HEK293 (cell line): Measurements from ENCODE around the gene PKHD1.

Experiments
- CTCF ChIA-PET: fragments of 350-600 bp; formaldehyde crosslinking; extraction: SDS; loops from one replicate; lab custom pipeline; 2021; ENCODE audit warnings: antibody characterized with exemption; lab: Yijun Ruan, JAX
- POLR2A ChIA-PET: fragments of 300-600 bp; formaldehyde crosslinking; extraction: SDS; loops from one replicate; lab custom pipeline; 2020; ENCODE audit warnings: antibody characterized with exemption, inconsistent platforms; lab: Yijun Ruan, JAX
- H3K27ac ChIP-seq: fragments of 200-500 bp; sonication (Bioruptor generic); 2 replicates; pipeline ENCODE4 v1.5.1; 2014; ENCODE audit warnings: low read depth, low read length, control low read depth, inconsistent platforms; ENCODE audit errors: extremely low read depth
- H3K36me3 ChIP-seq, 2 experiments: fragments of 200-500 bp in 1 of 2; sonication (Bioruptor generic) in 1 of 2; 1 replicate in 1 of 2; 2 replicates in 1 of 2; pipeline ENCODE4 v1.5.1; 2014 to 2017; ENCODE audit warnings: inconsistent platforms in 2 of 2, low read length in 2 of 2; ENCODE audit not compliant: control insufficient read depth in 2 of 2, insufficient read depth in 1 of 2
- H3K4me1 ChIP-seq: fragments of 200-500 bp; sonication (Bioruptor generic); 2 replicates; pipeline ENCODE4 v1.5.1; 2014; ENCODE audit warnings: mild to moderate bottlenecking, low read length, inconsistent platforms; ENCODE audit not compliant: control insufficient read depth, insufficient read depth
- H3K4me3 ChIP-seq: 2 replicates; pipeline ENCODE4 v1.5.1; 2011; ENCODE audit warnings: low read depth, mild to moderate bottlenecking, control low read depth, low read length, moderate library complexity
- H3K9me3 ChIP-seq: fragments of 200-500 bp; sonication (Bioruptor generic); 2 replicates; pipeline ENCODE4 v1.5.1; 2014; ENCODE audit warnings: low read depth, low read length, inconsistent platforms; ENCODE audit not compliant: control insufficient read depth, insufficient read depth
- ATF2 ChIP-seq: fragments of 450-650 bp; formaldehyde crosslinking; IDR thresholded peaks from 2 replicates; pipeline ENCODE4 v1.5.1; 2016; ENCODE audit warnings: missing biosample characterization, missing genetic modification characterization, low read depth
- INSM2 ChIP-seq: fragments of 450-650 bp; formaldehyde crosslinking; IDR thresholded peaks from 2 replicates; pipeline ENCODE4 v1.5.1; 2016; ENCODE audit warnings: missing biosample characterization, missing genetic modification characterization
- PATZ1 ChIP-seq: fragments of 450-650 bp; formaldehyde crosslinking; IDR thresholded peaks from 2 replicates; pipeline ENCODE4 v1.5.1; 2016; ENCODE audit warnings: missing biosample characterization, missing genetic modification characterization
- REST ChIP-seq: fragments of 450-650 bp; formaldehyde crosslinking; IDR thresholded peaks from 2 replicates; pipeline ENCODE4 v1.5.1; 2016; ENCODE audit warnings: missing biosample characterization, missing genetic modification characterization
- SCRT1 ChIP-seq: fragments of 450-650 bp; formaldehyde crosslinking; IDR thresholded peaks from 2 replicates; pipeline ENCODE4 v1.5.1; 2016; ENCODE audit warnings: missing biosample characterization, missing genetic modification characterization, borderline replicate concordance
- SP2 ChIP-seq: fragments of 450-650 bp; formaldehyde crosslinking; IDR thresholded peaks from 2 replicates; pipeline ENCODE4 v1.5.1; 2016; ENCODE audit warnings: missing biosample characterization, missing genetic modification characterization
- YY1 ChIP-seq: fragments of 450-650 bp; formaldehyde crosslinking; IDR thresholded peaks from 2 replicates; pipeline ENCODE4 v1.5.1; 2018; ENCODE audit warnings: missing biosample characterization, missing genetic modification characterization
- ZBTB20 ChIP-seq: fragments of 450-650 bp; formaldehyde crosslinking; IDR thresholded peaks from 2 replicates; pipeline ENCODE4 v1.5.1; 2016; ENCODE audit warnings: missing biosample characterization, missing genetic modification characterization
- ZBTB49 ChIP-seq: fragments of 450-650 bp; formaldehyde crosslinking; IDR thresholded peaks from 2 replicates; pipeline ENCODE4 v1.5.1; 2016; ENCODE audit warnings: missing biosample characterization, missing genetic modification characterization, low read depth
- ZNF2 ChIP-seq: fragments of 450-650 bp; formaldehyde crosslinking; IDR thresholded peaks from 2 replicates; pipeline ENCODE4 v1.5.1; 2016; ENCODE audit warnings: missing biosample characterization, missing genetic modification characterization
- ZNF24 ChIP-seq: fragments of 450-650 bp; formaldehyde crosslinking; IDR thresholded peaks from 2 replicates; pipeline ENCODE4 v1.5.1; 2016; ENCODE audit warnings: missing biosample characterization, missing genetic modification characterization
- ZNF488 ChIP-seq: fragments of 450-650 bp; formaldehyde crosslinking; IDR thresholded peaks from 2 replicates; pipeline ENCODE4 v1.5.1; 2016; ENCODE audit warnings: missing biosample characterization, missing genetic modification characterization
- ZNF548 ChIP-seq: fragments of 450-650 bp; formaldehyde crosslinking; IDR thresholded peaks from 2 replicates; pipeline ENCODE4 v1.5.1; 2016; ENCODE audit warnings: missing biosample characterization, missing genetic modification characterization
- ZNF555 ChIP-seq: fragments of 450-650 bp; formaldehyde crosslinking; conservative IDR thresholded peaks from 2 replicates; pipeline ENCODE4 v1.5.1; 2017; ENCODE audit warnings: missing biosample characterization, mild to moderate bottlenecking, missing genetic modification characterization, inconsistent platforms
- ZNF621 ChIP-seq: fragments of 450-650 bp; formaldehyde crosslinking; IDR thresholded peaks from 2 replicates; pipeline ENCODE4 v1.5.1; 2017; ENCODE audit warnings: missing biosample characterization, missing genetic modification characterization
- ZNF704 ChIP-seq: fragments of 450-650 bp; formaldehyde crosslinking; IDR thresholded peaks from 2 replicates; pipeline ENCODE4 v1.5.1; 2016; ENCODE audit warnings: missing biosample characterization, missing genetic modification characterization
- ZNF791 ChIP-seq: fragments of 450-650 bp; formaldehyde crosslinking; IDR thresholded peaks from 2 replicates; pipeline ENCODE4 v1.5.1; 2016; ENCODE audit warnings: missing biosample characterization, missing genetic modification characterization
- ZNF843 ChIP-seq: fragments of 450-650 bp; formaldehyde crosslinking; IDR thresholded peaks from 2 replicates; pipeline ENCODE4 v1.5.1; 2016; ENCODE audit warnings: missing biosample characterization, missing genetic modification characterization

PKHD1 gene

GRCh38 chr6:51569594-51569993 lies 517.8 kb downstream of the PKHD1 start:
- ChIA-PET POLR2A (no interaction called here), CTCF (interaction anchor here (0.9 to 1.1 kb wide), 2 partner anchors 9 to 390 kb away, joined by 3 to 4 read pairs; no protein-coding TSS in a partner anchor)
- no peaks in the 10 kb centered on the region for H3K36me3 ChIP-seq
- H3K9me3 ChIP-seq = no peaks in the 10 kb centered on the region
- H3K4me1 ChIP-seq = no peaks in the 10 kb centered on the region
- H3K4me3 ChIP-seq = no peak overlapping the region
- no peak for TF ChIP-seq ZBTB49 (tag by site-specific recombination)
- no peak for TF ChIP-seq ZNF548
- no peak for TF ChIP-seq ATF2 (tag by site-specific recombination)
- TF ChIP-seq ZNF24 (tag by site-specific recombination) = no peak
- no peak for TF ChIP-seq SCRT1 (tag by site-specific recombination)
- no peak for TF ChIP-seq ZNF704 (tag by site-specific recombination)
- no peak for TF ChIP-seq ZNF843 (tag by site-specific recombination)
- no peak for TF ChIP-seq ZBTB20
- no peak for TF ChIP-seq ZNF2 (tag by site-specific recombination)
- no peak for TF ChIP-seq ZNF621 (tag by site-specific recombination)
- TF ChIP-seq ZNF488 (tag by site-specific recombination) = no peak
- no peak for TF ChIP-seq PATZ1 (tag by site-specific recombination)
- TF ChIP-seq REST (tag by site-specific recombination) = no peak
- no peak for TF ChIP-seq SP2 (tag by site-specific recombination)
- TF ChIP-seq YY1 (tag by site-specific recombination) = no peak
- TF ChIP-seq INSM2 (tag by site-specific recombination) = no peak
- no peak for TF ChIP-seq ZNF555 (tag by site-specific recombination)
- TF ChIP-seq ZNF791 (tag by site-specific recombination) = no peak
- no peak overlapping the region for H3K27ac ChIP-seq
